Endothelial cell of umbilical vein (primary cell): Measurements from ENCODE around the gene PCDHGA5. TPM values are rescaled to one million over a fixed set of nuclear protein-coding genes. Genes with fewer than 3 reads are reported as not detected.

ENCODE experiments used
- BruUV-seq: library from RNA; stranded (reverse); fragments of 400-500 nt; replicated peaks from 2 replicates; lab custom pipeline; 2021; lab: Mats Ljungman, UMichigan
- CTCF ChIA-PET: fragments of 300-600, 350-600 bp; sonication (Branson Sonifier 250); formaldehyde crosslinking; loops from one replicate; lab custom pipeline; 2021; ENCODE audit warnings: antibody characterized with exemption, inconsistent platforms; lab: Charles Lee
- POLR2A ChIA-PET: fragments of 300-600, 350-600 bp; sonication (Branson Sonifier 250); formaldehyde crosslinking; loops from one replicate; lab custom pipeline; 2021; ENCODE audit warnings: antibody characterized with exemption, inconsistent platforms; lab: Charles Lee
- DNase-seq: peaks from one replicate; pipeline ENCODE4 v3.0.0-alpha.2; 2011; ENCODE audit warnings: low read depth, low spot score
- FAIRE-seq: peaks from 2 replicates; lab custom pipeline; 2011; peaks lifted over from hg19 to GRCh38; lab: Jason Lieb, UNC
- H2AFZ ChIP-seq: 2 replicates; pipeline ENCODE4 v1.6.0; 2012; ENCODE audit warnings: low read depth, low read length, control low read depth, inconsistent platforms
- H3K27ac ChIP-seq: 2 replicates; pipeline ENCODE4 v1.5.1; 2011; ENCODE audit warnings: low read depth, mild to moderate bottlenecking, control low read depth, low read length, moderate library complexity; ENCODE audit not compliant: insufficient read depth
- H3K27me3 ChIP-seq, 2 experiments: 2 replicates each; pipeline versions ENCODE4 v1.6.0 to v1.6.1; 2011; ENCODE audit warnings: low read length in 2 of 2, mixed read lengths in 1 of 2; ENCODE audit not compliant: control insufficient read depth in 2 of 2, insufficient read depth in 2 of 2
- H3K36me3 ChIP-seq, 2 experiments: 2 replicates in 1 of 2; 3 replicates in 1 of 2; pipeline ENCODE4 v1.5.1; 2011; ENCODE audit warnings: low read length in 2 of 2, mild to moderate bottlenecking in 1 of 2, moderate library complexity in 1 of 2; ENCODE audit not compliant: control insufficient read depth in 2 of 2, insufficient read depth in 2 of 2; ENCODE audit errors: extremely low read depth in 1 of 2
- H3K4me1 ChIP-seq: 3 replicates; pipeline ENCODE4 v1.5.1; 2011; ENCODE audit warnings: mild to moderate bottlenecking, low read length; ENCODE audit not compliant: control insufficient read depth, insufficient read depth; ENCODE audit errors: extremely low read depth
- H3K4me2 ChIP-seq: 2 replicates; pipeline ENCODE4 v1.6.1; 2011; ENCODE audit warnings: low read length, control low read depth, mixed read lengths; ENCODE audit not compliant: insufficient read depth
- H3K4me3 ChIP-seq, 3 experiments: fragments of 200-600 bp in 1 of 3; sonication (generic), shearing (Covaris generic) in 1 of 3; replicated peaks in 1 of 3; 2 replicates each; pipeline ENCODE4 v1.5.1; 2011 to 2016; ENCODE audit warnings: control low read depth in 3 of 3, low read length in 3 of 3, mild to moderate bottlenecking in 2 of 3, inconsistent platforms in 1 of 3, low read depth in 1 of 3, moderate library complexity in 1 of 3; ENCODE audit not compliant: insufficient read depth in 1 of 3
- H3K79me2 ChIP-seq: 2 replicates; pipeline ENCODE4 v1.6.0; 2012; ENCODE audit warnings: low read length, inconsistent platforms; ENCODE audit not compliant: control insufficient read depth, insufficient read depth
- H3K9ac ChIP-seq: replicated peaks from 2 replicates; pipeline ENCODE3; 2011; ENCODE audit warnings: low read length, control low read depth; ENCODE audit not compliant: insufficient read depth; ENCODE audit errors: extremely low read depth
- H3K9me1 ChIP-seq: replicated peaks from 3 replicates; pipeline ENCODE4 v1.6.0; 2011; ENCODE audit warnings: mild to moderate bottlenecking, low read length; ENCODE audit not compliant: control insufficient read depth, insufficient read depth; ENCODE audit errors: extremely low read depth
- H3K9me3 ChIP-seq: replicated peaks from 2 replicates; pipeline ENCODE4 v1.5.1; 2012; ENCODE audit warnings: low read length, inconsistent platforms; ENCODE audit not compliant: control insufficient read depth, insufficient read depth
- H4K20me1 ChIP-seq: replicated peaks from 2 replicates; pipeline ENCODE3; 2011; ENCODE audit warnings: mild to moderate bottlenecking, low read length; ENCODE audit not compliant: control insufficient read depth, insufficient read depth; ENCODE audit errors: extremely low read depth
- CTCF ChIP-seq, 2 donors: IDR thresholded peaks; 1 replicate in 1 of 2; 2 replicates in 1 of 2; pipeline ENCODE4 v1.5.1; 2011; ENCODE audit warnings: low read length in 2 of 2, mild to moderate bottlenecking in 2 of 2, moderate library complexity in 2 of 2, control low read depth in 1 of 2, inconsistent platforms in 1 of 2, low read depth in 1 of 2; ENCODE audit not compliant: insufficient read depth in 1 of 2; ENCODE audit errors: extremely low read depth in 1 of 2
- EZH2 ChIP-seq: IDR thresholded peaks from 2 replicates; pipeline ENCODE4 v1.6.1; 2012; ENCODE audit warnings: borderline replicate concordance, low read depth, mild to moderate bottlenecking, moderate library complexity, low read length, inconsistent platforms; ENCODE audit not compliant: severe bottlenecking
- FOS ChIP-seq: IDR thresholded peaks from 2 replicates; pipeline ENCODE4 v1.6.1; 2011; ENCODE audit warnings: mild to moderate bottlenecking, low read length, moderate library complexity, borderline replicate concordance; ENCODE audit not compliant: insufficient read depth
- GATA2 ChIP-seq: IDR thresholded peaks from 2 replicates; pipeline ENCODE4 v1.7.0; 2011; ENCODE audit warnings: low read depth, mild to moderate bottlenecking, moderate library complexity, mixed read lengths, low read length; ENCODE audit not compliant: insufficient read length, insufficient read depth
- JUN ChIP-seq: IDR thresholded peaks from 2 replicates; pipeline ENCODE4 v1.6.1; 2011; ENCODE audit warnings: borderline replicate concordance, low read depth; ENCODE audit not compliant: insufficient read length, insufficient read depth
- MAX ChIP-seq: IDR thresholded peaks from 2 replicates; pipeline ENCODE4 v1.6.1; 2011; ENCODE audit not compliant: insufficient read depth, insufficient read length
- MYC ChIP-seq: IDR thresholded peaks from one replicate; pipeline ENCODE4 v1.6.1; 2011; ENCODE audit warnings: mild to moderate bottlenecking, low read depth, low read length
- POLR2A ChIP-seq: IDR thresholded peaks from 2 replicates; pipeline ENCODE4 v1.6.1; 2012; ENCODE audit warnings: low read depth, mild to moderate bottlenecking, control low read depth, low read length
- POLR2AphosphoS5 ChIP-seq: IDR thresholded peaks from 2 replicates; pipeline ENCODE4 v1.6.1; 2012; ENCODE audit warnings: low read depth, mild to moderate bottlenecking, control low read depth, low read length, moderate library complexity; ENCODE audit not compliant: insufficient read depth
- dilution Hi-C: fragments of 300-500 bp; cut with MboI; formaldehyde crosslinking; loops from one replicate; pipeline ENCODE4 v1.15.0; 2019; ENCODE audit warnings: low sequenced_read_pairs; ENCODE audit not compliant: extremely low pct_ligation_motif_present
- intact Hi-C: fragments of 100-400 bp; cut with micrococcal nuclease; formaldehyde crosslinking; loops from one replicate; pipeline ENCODE4 v1.10.0; 2022
- polyA plus RNA-seq, 4 experiments: library from polyadenylated mRNA; depleted of rRNA in 3 of 4; stranded (reverse) in 3 of 4; unstranded in 1 of 4; fragments of >200 nt; gene quantifications; 2 replicates each; pipeline versions ENCODE4 v1.2.1 to v1.2.3, GENCODE V29; 2011 to 2012; ENCODE audit warnings: missing spikeins in 1 of 4
- total RNA-seq: library from RNA; stranded (reverse); gene quantifications from 2 replicates; pipeline ENCODE4 v1.2.3, GENCODE V29; 2021

Gene PCDHGA5
- total and polyA plus RNA-seq, 2 donors (not counting 3 experiments of a cell fraction or from before 2014, with no cell fraction given), result 0.36 to 0.93 TPM

- no peaks in the 10 kb centered on the region for H3K9me1 ChIP-seq
- FAIRE-seq (no peak), DNase-seq (no peak)
- H3K4me3 ChIP-seq, result no peak overlapping the region
- no peak overlapping the region for H3K4me2 ChIP-seq
- ChIA-PET CTCF (interaction anchor here (1.0 to 3.5 kb wide), 10 partner anchors 9 to 192 kb away, joined by 3 to 57 read pairs (median 10); partner anchors contain the start of genes PCDHB14, PCDHGA10, PCDHGA11 and PCDHGA4), POLR2A (no interaction called here)
- TF ChIP-seq POLR2AphosphoS5, result no peak
- TF ChIP-seq JUN, result no peak
- TF ChIP-seq FOS, result no peak
- no peak for TF ChIP-seq POLR2A
- no peak for TF ChIP-seq CTCF (IDR thresholded peaks at IDR 0.05; ENCODE audit: extremely low read depth in 1 of 2, insufficient read depth in 1 of 2, low read depth in 1 of 2, low read length in 2 of 2)
- TF ChIP-seq MYC, result no peak
- TF ChIP-seq GATA2, result no peak
- TF ChIP-seq EZH2, result no peak
- no peak for TF ChIP-seq MAX
- dilution Hi-C loops, result no loop called here
- intact Hi-C loops, result loop anchor here (5.0 kb wide), 1 partner anchor 50 kb away; the partner anchor contains the start of gene PCDHGA11
- H3K9ac ChIP-seq, result no peak overlapping the region
- H3K9me3 ChIP-seq, result no peaks in the 10 kb centered on the region
- no peaks in the 10 kb centered on the region for H3K36me3 ChIP-seq
- no peaks in the 10 kb centered on the region for H3K79me2 ChIP-seq
- no peaks in the 10 kb centered on the region for H4K20me1 ChIP-seq
- H2AFZ ChIP-seq, result no peak overlapping the region
- no peak overlapping the region for H3K27ac ChIP-seq
- no TSS peak for BruUV-seq
- H3K4me1 ChIP-seq, result no peaks in the 10 kb centered on the region
- H3K27me3 ChIP-seq, result peaks cover 32 to 82% of the 10 kb centered on the region in 2 experiments
These were observed 7.9 kb downstream of the PCDHGA5 start for GRCh38 chr5:141371572-141372475.
